T follicular helper cell (primary cell): ENCODE results near the gene IQUB.
"Not testable (repeated sequence)": the region's sequence is repeated elsewhere in the genome, so short reads cannot be mapped to it uniquely, and the experiment has no call there.

Experiments used
- DNase-seq: peaks from one replicate; pipeline ENCODE4 v3.0.0-alpha.2; 2020; ENCODE audit warnings: low read depth
- total RNA-seq, 2 experiments: gene quantifications; one replicate each; lab custom pipeline; 2026; lab: John Stamatoyannopoulos, UW

The IQUB gene
- total RNA-seq = 0.13 to 0.54 reads per million in 2 experiments

DNA sequence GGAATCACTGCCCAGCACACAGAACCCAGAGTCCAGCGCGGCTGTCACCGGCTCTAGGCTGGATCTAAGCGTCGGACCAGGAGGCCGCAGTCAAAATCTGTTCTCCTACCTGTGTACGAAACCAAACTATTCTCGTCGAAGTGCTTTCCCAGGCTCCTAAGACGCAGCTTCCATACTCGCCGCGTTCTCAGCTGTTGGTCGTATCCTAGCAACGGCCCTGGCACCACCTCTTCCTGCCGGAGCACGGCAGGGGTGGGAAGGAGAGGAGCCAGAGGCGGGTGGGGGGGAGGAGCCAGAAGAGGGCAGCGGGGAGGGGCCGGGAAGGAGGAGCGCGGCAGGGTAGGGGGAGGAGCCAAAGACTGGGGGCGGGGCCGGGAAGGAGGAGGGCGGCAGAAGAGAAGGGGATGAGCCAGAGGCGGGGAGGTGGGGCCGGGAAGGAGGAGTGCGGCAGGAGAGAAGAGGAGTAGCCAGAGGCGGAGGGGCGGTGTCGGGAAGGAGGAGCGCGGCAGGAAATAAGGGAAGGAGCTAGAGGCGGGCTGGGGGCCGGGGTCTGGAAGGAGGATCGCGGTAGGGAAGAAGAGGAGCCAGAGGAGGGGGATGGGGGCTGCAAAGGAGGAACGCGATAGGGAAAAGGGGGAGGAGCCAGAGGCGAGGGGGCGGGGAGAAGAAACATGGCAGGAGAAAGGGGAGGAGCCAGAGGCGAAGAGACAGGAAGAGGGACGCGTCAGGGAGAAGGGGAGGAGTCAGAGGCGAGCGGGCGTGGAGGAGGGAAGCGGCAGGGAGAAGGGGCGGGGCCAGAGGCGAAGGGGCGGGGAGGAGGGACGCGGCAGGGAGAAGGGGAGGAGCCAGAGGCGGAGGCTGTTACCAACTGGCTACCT is at the start of gene IQUB:
Gene IQUB (minus strand): TSS at position 213 of the 878 bp plus-strand sequence. CDS start 22,255 bp downstream, outside the sequence.
- peak; percentile 95 for DNase-seq

DNA sequence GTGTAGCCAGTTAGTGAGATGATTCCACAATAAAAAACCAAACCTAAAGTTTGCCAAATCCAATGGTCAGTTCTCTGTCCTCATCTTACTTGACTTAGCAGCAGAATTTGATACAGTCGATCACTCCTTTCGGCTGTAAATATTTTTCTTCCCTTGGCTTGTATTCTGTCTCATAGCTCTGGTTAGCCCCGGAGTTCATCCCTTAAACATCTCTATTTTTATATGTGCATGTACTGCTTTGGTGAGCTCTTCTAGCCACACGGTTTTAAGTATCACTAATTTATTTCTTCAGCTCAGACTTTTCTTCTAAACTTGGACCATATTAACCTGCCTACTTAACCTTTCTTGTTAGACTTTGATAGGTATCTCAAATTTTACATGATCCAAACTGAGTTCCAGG is 49.4 kb upstream of the IQUB start:
- no peak for DNase-seq

- DNase-seq = no peak
These were observed 46.7 kb upstream of the IQUB start for GRCh38 chr7:123581162-123581459.

DNA sequence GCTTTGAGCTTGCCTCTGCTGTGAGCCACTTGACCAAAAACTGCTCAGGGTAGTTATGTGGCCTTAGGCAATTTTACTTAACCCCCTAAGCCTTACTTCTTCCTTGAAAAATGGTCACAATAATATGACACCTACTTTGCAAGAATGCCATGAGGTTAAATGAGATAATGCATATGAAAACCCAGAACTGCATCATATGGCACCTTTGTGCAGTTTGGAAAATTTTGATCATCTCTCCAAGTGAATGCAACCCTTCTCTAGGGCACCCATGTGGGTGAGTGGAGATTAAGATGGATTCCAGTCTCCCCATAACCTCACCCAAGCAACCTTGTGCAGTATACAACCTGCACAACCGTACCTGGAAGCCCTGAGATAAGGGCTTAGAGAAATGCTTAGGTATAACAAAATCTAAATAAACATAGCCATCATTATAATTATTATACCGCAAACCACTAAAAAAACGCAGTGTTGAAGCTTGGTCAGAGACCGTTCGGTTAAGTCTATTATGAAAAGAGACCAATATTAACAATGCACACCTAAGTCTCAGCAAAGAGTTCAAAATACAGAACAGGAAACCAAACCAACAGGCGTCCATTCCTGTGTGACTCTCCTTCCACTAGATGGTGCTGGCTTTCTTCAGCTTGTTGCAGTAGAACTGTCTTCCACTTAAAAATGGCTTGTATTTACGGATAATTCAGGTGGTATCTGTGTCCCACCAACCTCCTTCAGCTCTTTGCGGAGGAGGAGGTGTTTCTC is 46.2 kb upstream of the IQUB start:
- no peak for DNase-seq

DNA sequence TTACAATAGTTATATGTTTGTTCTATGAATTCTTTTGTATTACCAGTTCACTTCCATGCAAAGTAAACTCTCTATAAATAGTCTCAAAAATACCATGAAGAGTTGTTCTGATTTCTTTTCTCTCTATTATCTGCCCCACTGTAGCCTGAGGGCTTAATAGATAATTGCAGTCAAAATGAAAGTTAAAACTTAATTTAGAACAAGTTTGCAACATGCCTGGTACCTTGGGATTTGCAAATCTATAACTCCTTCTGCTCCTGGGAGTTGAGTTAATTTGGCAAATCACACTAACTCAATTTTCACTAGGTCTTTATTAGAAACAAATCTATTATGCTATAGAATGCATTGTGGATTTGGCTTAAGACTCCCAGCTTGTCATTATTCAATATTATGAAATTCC is 45.0 kb upstream of the IQUB start:
- no peak for DNase-seq

DNA sequence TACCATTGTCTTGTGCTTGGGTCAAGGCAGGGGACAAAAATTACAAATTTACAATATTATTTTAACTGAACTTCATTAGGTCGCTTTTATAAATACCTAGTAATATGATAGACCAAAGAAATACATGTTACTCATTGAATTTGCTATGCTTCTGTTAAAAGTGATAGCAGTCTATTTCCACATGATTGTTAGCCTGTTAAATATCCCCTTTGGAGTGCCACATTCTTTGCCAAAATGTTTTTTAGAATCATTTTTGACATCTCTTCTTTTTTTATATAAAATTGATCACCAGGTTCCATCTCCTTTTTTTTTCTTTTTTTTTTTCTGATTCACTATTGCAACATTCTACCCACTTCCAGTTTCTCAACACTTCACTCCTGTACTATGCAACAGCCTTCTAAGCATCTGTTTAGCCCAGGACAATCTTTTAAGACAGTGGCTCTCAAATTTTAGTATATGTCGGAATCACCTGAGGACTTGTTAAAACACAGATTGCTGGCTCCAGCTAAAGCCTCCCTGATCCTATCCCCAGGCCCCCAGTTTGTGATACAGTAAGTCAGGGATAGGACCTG is 39.6 kb upstream of the IQUB start:
- DNase-seq = no peak

GRCh38 chr7:123573341-123573740 is 38.9 kb upstream of the IQUB start:
- DNase-seq = no peak

- DNase-seq = no peak
These were observed 37.3 kb upstream of the IQUB start for GRCh38 chr7:123571684-123572083.

DNA sequence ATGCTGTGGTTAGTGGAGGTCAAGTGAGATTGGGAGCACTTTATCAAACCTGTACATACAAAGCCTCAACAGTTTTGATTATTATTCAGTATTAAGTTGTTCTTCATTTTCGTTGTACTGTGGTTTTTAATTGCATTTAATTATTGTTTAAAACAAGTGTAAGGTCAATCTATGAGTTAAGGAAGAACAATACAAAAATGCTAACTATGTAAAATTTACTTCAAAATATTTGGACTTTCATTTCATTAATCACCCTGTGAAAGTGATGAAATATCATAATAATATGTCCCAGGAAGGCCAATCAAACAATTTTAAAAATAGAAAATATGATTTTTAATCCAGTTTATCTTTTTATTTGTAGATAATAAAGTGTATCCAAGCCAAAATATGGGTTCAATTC is 36.8 kb upstream of the IQUB start:
- no peak for DNase-seq

- no peak for DNase-seq
These were observed 36.2 kb upstream of the IQUB start for GRCh38 chr7:123570390-123571182.

GRCh38 chr7:123569352-123570010 is 35.1 kb upstream of the IQUB start:
- no peak for DNase-seq

DNA sequence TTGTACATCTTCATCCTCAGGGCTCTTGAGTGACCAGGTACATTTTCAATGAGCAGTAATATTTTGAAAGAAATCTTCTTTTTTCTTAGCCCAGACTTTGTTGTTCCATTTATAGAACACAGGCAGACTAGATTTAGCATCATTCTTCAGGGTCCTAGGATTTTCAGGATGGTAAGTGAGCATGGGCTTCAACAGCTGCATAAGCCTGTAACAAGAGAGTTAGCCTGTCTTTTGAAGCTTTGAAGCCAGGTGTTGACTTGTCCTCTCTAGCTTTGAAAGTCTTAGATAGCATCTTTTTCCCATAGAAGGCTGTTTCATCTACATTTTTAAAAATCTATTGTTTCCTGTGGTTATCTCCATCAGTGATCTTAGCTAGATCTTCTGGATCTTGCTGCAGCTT is 27.7 kb upstream of the IQUB start:
- DNase-seq = no peak

DNA sequence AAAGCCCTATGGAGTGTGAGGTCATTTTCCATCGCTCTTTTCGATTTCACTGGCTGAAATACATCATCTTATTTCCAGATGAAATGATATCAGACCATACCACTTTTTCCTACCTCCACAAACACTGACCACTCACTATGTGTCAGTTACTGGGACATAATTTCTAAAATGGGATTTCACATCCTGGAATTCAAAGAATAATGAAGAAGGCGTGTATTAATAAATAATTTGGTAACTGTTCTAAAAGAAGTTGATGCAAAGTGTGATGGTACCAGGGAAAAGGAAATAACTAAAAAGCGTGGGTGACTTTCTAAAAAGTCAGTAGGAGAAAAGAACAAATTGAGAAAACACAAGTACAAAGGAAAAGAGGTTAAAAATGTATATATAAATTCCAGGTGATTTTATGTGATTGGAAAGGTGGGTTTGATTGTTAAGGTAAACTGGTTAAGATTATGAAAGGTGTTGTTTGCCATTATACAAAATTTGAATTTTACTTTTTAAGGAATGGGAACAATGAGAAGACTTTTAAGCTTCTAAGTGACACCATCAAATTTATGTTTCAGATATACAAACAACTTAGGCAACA is 24.0 kb upstream of the IQUB start:
- DNase-seq = no peak

DNA sequence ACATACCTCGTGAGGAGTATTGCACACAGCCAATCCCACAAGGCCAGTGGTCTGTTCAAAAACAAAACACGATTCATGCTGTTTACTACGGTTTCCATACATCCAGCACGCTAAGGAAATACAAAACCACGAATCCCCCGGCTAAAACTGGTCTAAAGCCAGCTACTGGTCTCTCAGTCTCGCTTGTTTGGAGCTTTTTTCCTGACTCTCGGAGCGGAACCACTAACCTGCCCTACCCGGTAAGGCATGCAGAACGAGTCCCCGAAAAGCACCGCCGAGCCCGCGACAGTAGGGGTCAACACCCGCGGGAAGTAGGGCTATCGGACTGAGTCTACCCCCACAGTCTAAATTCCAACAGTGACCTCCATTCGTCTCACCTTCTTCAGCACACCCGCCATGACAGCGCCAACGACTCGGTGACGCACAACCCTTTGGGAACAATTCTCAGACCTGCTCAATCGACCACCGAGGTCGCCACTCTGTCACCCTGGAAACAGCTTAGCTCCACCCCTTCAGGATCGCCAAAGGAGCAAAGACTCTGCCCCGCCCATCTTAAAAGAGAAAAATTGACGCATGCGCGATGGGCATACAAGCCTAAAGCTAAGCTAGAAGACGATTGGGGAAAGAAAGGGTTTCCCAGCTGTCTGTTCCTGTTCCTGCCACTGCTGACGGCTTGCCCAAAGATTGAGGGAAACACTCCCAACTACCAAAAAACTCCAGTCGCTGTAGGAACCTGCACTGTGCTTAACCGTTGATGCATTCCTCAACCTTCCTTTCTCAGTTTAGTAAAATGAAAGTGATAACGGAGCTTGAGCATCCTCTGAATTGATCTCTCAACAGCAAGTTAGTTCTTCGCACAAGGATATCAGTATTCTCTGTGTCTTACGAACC is 23.2 kb upstream of the IQUB start, which contains the start of gene NDUFA5:
Gene NDUFA5 (minus strand): TSS at position 421 of the 891 bp plus-strand sequence. CDS start 23 bp downstream, at position 398.
- DNase-seq = peak; percentile 97

DNA sequence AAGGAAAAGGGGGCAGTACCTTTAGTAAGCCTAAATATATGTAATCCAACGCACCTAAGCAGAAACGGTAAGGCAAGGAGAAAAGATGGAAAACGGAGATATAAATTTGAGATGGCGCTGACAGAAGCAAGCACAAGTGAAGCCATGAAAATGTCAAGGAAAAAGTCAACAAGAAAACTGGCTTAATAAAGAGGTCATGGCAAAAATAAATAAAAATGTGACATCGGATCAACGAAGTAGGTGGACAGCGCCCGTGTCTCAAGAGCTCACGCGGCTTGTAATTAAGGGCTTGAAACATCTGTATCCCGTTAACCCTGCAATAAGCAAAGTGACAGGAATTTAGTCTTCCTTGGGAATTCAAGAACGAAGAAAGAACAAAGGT is 22.6 kb upstream of the IQUB start:
- no peak for DNase-seq

- DNase-seq = no peak
These were observed 21.1 kb upstream of the IQUB start for GRCh38 chr7:123555484-123555883.

DNA sequence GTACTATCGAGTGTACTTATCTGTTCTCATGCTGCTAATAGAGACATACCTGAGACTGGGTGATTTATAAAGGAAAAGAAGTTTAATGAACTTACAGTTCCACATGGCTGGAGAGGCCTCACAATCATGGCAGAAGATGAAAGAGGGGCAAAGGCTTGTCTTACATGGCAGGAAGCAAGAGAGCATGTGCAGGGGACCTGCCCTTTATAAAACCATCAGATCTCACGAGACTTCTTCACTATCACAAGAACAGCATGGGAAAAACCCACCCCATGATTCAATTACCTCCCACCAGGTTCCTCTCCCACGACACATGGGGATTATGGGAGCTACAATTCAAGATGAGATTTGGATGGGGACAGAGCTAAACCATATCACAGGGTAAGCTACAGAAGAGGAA is 18.8 kb upstream of the IQUB start:
- no peak for DNase-seq

- no peak for DNase-seq
These were observed 18.2 kb upstream of the IQUB start for GRCh38 chr7:123552641-123553040.

DNA sequence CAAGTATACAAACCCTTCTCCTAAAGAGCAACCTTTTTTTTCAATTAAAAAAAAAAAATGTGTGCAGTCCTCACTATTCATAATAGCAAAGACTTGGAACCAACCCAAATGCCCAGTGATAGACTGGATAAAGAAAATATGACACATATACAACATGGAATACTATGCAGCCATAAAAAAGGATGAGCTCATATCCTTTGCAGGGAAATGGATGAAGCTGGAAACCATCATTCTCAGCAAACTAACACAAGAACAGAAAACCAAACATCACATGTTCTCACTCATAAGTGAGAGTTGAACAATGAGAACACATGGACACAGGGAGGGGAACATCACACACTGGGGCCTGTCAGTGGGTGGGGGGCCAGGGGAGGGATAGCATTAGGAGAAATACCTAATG is 17.7 kb upstream of the IQUB start:
- not testable (repeated sequence) for DNase-seq

- DNase-seq = no peak
These were observed 14.0 kb upstream of the IQUB start for GRCh38 chr7:123548406-123548805.
